Activated T-cell treated with anti-CD3 and anti-CD28 coated beads, Interleukin-2, amount 50 U/mL, for 72 hours (primary cell): Measurements from ENCODE around the gene RNU1-4. TPM values are rescaled to one million over a fixed set of nuclear protein-coding genes. Genes with fewer than 3 reads are reported as not detected.
"Not testable (repeated sequence)": the region's sequence is repeated elsewhere in the genome, so short reads cannot be mapped to it uniquely, and the experiment has no call there.

Experiments
- ATAC-seq, 2 donors: fragments of 150-1000 bp; cut with Tn5 transposase; replicated peaks in 1 of 2; 2 replicates each; pipeline ENCODE4 v1.10.0; 2021; ENCODE audit warnings: moderate library complexity in 2 of 2, mild to moderate bottlenecking in 1 of 2
- DNase-seq, 2 donors: peaks; one replicate each; pipeline ENCODE4 v3.0.0; 2021 to 2022; ENCODE audit warnings: mixed read lengths in 1 of 2
- H3K27ac Mint-ChIP-seq: one replicate; pipeline ENCODE4 v1.8.0; 2022; ENCODE audit warnings: mild to moderate bottlenecking, moderate library complexity, mixed read lengths
- H3K27me3 Mint-ChIP-seq: one replicate; pipeline ENCODE4 v1.8.0; 2022; ENCODE audit warnings: low read depth, mixed read lengths
- H3K36me3 Mint-ChIP-seq, 2 donors: one replicate each; pipeline ENCODE4 v1.8.0; 2022; ENCODE audit warnings: mixed read lengths in 2 of 2, mild to moderate bottlenecking in 1 of 2; ENCODE audit not compliant: insufficient read depth in 2 of 2
- H3K4me1 Mint-ChIP-seq: one replicate; pipeline ENCODE4 v1.8.0; 2022; ENCODE audit warnings: low read depth, mixed read lengths
- H3K4me3 Mint-ChIP-seq, 2 donors: one replicate each; pipeline ENCODE4 v1.8.0; 2022; ENCODE audit warnings: mild to moderate bottlenecking in 2 of 2, mixed read lengths in 2 of 2, moderate library complexity in 2 of 2
- H3K9me3 Mint-ChIP-seq, 2 donors: one replicate each; pipeline ENCODE4 v1.8.0; 2022; ENCODE audit warnings: mixed read lengths in 2 of 2
- total RNA-seq, 2 donors: library from RNA; stranded (reverse); gene quantifications; one replicate each; pipeline ENCODE4 v1.2.3, GENCODE V29; 2022

The RNU1-4 gene
- total RNA-seq, 2 donors from 2014 or later, result 1,100 to 1,278 TPM

GRCh38 chr1:16702280-16702679 is 38.0 kb upstream of the RNU1-4 start:
- H3K27ac Mint-ChIP-seq, H3K27me3 Mint-ChIP-seq, ATAC-seq, H3K36me3 Mint-ChIP-seq, H3K4me3 Mint-ChIP-seq, H3K4me1 Mint-ChIP-seq, H3K9me3 Mint-ChIP-seq, DNase-seq: not testable (repeated sequence)

- ATAC-seq, result peak; percentile 33 to 46
- not testable (repeated sequence) for DNase-seq, H3K9me3 Mint-ChIP-seq, H3K27me3 Mint-ChIP-seq, H3K27ac Mint-ChIP-seq, H3K4me1 Mint-ChIP-seq, H3K36me3 Mint-ChIP-seq, H3K4me3 Mint-ChIP-seq
Measured at GRCh38 chr1:16703141-16703540, 37.2 kb upstream of the RNU1-4 start.

GRCh38 chr1:16703602-16704001 is 36.7 kb upstream of the RNU1-4 start:
- DNase-seq, H3K4me3 Mint-ChIP-seq, H3K27ac Mint-ChIP-seq, H3K27me3 Mint-ChIP-seq, H3K4me1 Mint-ChIP-seq, ATAC-seq, H3K9me3 Mint-ChIP-seq, H3K36me3 Mint-ChIP-seq: not testable (repeated sequence)

GRCh38 chr1:16704076-16704475 is 36.2 kb upstream of the RNU1-4 start:
- H3K4me1 Mint-ChIP-seq, H3K4me3 Mint-ChIP-seq, H3K27ac Mint-ChIP-seq, H3K27me3 Mint-ChIP-seq, DNase-seq, H3K36me3 Mint-ChIP-seq, H3K9me3 Mint-ChIP-seq, ATAC-seq: not testable (repeated sequence)

GRCh38 chr1:16704502-16705100 is 35.7 kb upstream of the RNU1-4 start:
- not testable (repeated sequence) for H3K4me1 Mint-ChIP-seq, H3K9me3 Mint-ChIP-seq, H3K4me3 Mint-ChIP-seq, H3K27ac Mint-ChIP-seq, DNase-seq, H3K27me3 Mint-ChIP-seq, ATAC-seq, H3K36me3 Mint-ChIP-seq

GRCh38 chr1:16706302-16706701 is 34.0 kb upstream of the RNU1-4 start:
- H3K4me1 Mint-ChIP-seq, H3K27ac Mint-ChIP-seq, ATAC-seq, H3K9me3 Mint-ChIP-seq, DNase-seq, H3K4me3 Mint-ChIP-seq, H3K27me3 Mint-ChIP-seq, H3K36me3 Mint-ChIP-seq: not testable (repeated sequence)

- ATAC-seq, result peak; percentile 48 to 53
- not testable (repeated sequence) for H3K27me3 Mint-ChIP-seq, H3K9me3 Mint-ChIP-seq, H3K4me1 Mint-ChIP-seq, H3K36me3 Mint-ChIP-seq, DNase-seq, H3K27ac Mint-ChIP-seq
- H3K4me3 Mint-ChIP-seq, result peak overlapping the region in 1 of 2 donors; percentile 45
Measured at GRCh38 chr1:16707130-16708093, 32.9 kb upstream of the RNU1-4 start.

- ATAC-seq, H3K27ac Mint-ChIP-seq, H3K9me3 Mint-ChIP-seq, H3K4me1 Mint-ChIP-seq, DNase-seq, H3K27me3 Mint-ChIP-seq, H3K36me3 Mint-ChIP-seq: not testable (repeated sequence)
- peak overlapping the region in 1 of 2 donors; percentile 64 for H3K4me3 Mint-ChIP-seq
Measured at GRCh38 chr1:16708704-16709103, 31.6 kb upstream of the RNU1-4 start.

GRCh38 chr1:16709659-16710087 is 30.6 kb upstream of the RNU1-4 start:
- H3K4me3 Mint-ChIP-seq, H3K4me1 Mint-ChIP-seq, H3K27me3 Mint-ChIP-seq, H3K36me3 Mint-ChIP-seq, H3K27ac Mint-ChIP-seq, H3K9me3 Mint-ChIP-seq: not testable (repeated sequence)
- DNase-seq (peak; percentile 41 to 55), ATAC-seq (peak; percentile 74)

- not testable (repeated sequence) for H3K9me3 Mint-ChIP-seq, H3K27me3 Mint-ChIP-seq, ATAC-seq, H3K27ac Mint-ChIP-seq, H3K36me3 Mint-ChIP-seq, H3K4me3 Mint-ChIP-seq, H3K4me1 Mint-ChIP-seq, DNase-seq
Measured at GRCh38 chr1:16710618-16711017, 29.7 kb upstream of the RNU1-4 start.

- H3K27ac Mint-ChIP-seq, H3K4me3 Mint-ChIP-seq, H3K9me3 Mint-ChIP-seq, H3K27me3 Mint-ChIP-seq, DNase-seq, H3K4me1 Mint-ChIP-seq, H3K36me3 Mint-ChIP-seq, ATAC-seq: not testable (repeated sequence)
Measured at GRCh38 chr1:16712131-16712530, 28.2 kb upstream of the RNU1-4 start.

GRCh38 chr1:16712582-16712981 is 27.7 kb upstream of the RNU1-4 start:
- not testable (repeated sequence) for H3K4me1 Mint-ChIP-seq, ATAC-seq, H3K36me3 Mint-ChIP-seq, H3K27ac Mint-ChIP-seq, H3K9me3 Mint-ChIP-seq, H3K4me3 Mint-ChIP-seq, DNase-seq, H3K27me3 Mint-ChIP-seq

GRCh38 chr1:16712984-16713383 is 27.3 kb upstream of the RNU1-4 start:
- not testable (repeated sequence) for H3K4me3 Mint-ChIP-seq, H3K36me3 Mint-ChIP-seq

More at GRCh38 chr1:16712984-16713383, 27.3 kb upstream of the RNU1-4 start:
- H3K9me3 Mint-ChIP-seq, H3K27me3 Mint-ChIP-seq, ATAC-seq, DNase-seq, H3K4me1 Mint-ChIP-seq, H3K27ac Mint-ChIP-seq: not testable (repeated sequence)
